DMS79 (cell line): Measurements from ENCODE around the gene SEMA6B.

Experiments used
- DNase-seq: peaks from one replicate; lab custom pipeline; 2025; lab: John Stamatoyannopoulos, UW

Gene SEMA6B

GRCh38 chr19:4493104-4493928, 66.2 kb downstream of the SEMA6B start:
- DNase-seq = no peak
